GM12873 (cell line): Measurements from ENCODE around the gene ULK4.

Source experiments
- TF ChIP-seq, protein P1 (sequence below): IDR thresholded peaks from 2 replicates; pipeline ENCODE4 v1.5.1; 2012; ENCODE audit warnings: low read depth, mild to moderate bottlenecking, moderate library complexity, low read length, control low read depth; ENCODE audit not compliant: insufficient read depth; ENCODE audit errors: missing control alignments

ULK4 gene

DNA sequence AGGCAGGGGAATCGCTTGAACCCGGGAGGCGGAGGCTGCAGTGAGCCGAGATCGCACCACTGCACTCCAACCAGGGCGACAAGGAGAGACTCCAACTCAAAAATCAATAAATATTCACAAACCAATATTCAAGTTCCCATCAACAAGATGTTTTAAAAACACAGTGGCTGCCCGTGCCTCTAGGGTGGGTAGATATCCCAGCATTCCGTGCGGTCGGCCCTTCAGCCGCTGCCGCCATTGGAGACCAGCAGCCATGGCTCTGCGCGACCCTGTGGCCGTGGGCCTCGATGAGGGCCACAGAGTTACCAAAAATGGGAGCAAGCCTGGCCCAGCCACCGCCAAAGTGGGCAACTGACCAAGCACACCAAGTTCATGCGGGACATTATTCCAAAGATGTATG is 6.7 kb downstream of the ULK4 start:
- TF ChIP-seq, protein P1, sequence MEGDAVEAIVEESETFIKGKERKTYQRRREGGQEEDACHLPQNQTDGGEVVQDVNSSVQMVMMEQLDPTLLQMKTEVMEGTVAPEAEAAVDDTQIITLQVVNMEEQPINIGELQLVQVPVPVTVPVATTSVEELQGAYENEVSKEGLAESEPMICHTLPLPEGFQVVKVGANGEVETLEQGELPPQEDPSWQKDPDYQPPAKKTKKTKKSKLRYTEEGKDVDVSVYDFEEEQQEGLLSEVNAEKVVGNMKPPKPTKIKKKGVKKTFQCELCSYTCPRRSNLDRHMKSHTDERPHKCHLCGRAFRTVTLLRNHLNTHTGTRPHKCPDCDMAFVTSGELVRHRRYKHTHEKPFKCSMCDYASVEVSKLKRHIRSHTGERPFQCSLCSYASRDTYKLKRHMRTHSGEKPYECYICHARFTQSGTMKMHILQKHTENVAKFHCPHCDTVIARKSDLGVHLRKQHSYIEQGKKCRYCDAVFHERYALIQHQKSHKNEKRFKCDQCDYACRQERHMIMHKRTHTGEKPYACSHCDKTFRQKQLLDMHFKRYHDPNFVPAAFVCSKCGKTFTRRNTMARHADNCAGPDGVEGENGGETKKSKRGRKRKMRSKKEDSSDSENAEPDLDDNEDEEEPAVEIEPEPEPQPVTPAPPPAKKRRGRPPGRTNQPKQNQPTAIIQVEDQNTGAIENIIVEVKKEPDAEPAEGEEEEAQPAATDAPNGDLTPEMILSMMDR: no peak

DNA sequence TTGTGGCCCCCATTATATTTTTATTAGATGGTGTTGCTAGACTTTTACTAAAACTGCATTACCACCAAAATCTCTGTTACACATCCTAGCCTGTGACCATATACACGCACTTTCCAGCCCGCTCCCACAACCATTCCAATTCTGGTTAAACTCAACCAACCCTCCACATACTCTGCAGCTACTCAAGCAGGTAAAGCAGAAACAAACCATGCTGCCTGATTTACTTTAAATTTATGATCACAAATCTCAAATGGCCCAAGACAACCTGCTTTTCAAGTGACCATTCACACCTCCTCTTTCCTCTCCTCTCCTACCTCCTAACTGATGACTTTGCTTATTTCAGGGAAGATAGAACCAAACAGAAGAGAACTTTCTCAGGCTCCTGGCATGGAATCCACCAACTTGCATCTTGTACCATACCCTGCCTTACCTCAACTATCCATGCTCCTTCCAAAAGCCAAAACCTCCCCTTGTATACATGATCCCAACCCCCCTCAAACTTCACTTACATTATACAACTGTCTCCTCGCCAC is 18.5 kb downstream of the ULK4 start:
- TF ChIP-seq, protein P1: no peak

DNA sequence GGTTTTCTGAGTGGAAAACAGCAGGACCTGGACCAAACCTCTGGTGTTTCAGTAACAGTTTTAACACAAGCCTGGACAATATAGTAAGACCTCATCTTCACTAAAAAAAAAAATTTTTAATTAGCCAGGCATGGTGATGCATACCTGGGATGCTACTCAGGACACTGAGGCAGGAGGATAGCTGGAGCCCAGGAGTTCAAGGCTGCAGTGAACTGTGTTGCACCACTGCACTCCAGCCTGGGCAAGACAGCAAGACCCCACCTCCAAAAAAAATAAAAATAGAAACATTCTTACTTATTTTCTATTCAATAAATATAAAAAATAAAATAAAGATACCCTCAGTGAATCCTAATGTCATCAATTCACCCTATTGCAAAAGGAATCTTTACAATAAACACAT is 21.5 kb downstream of the ULK4 start:
- TF ChIP-seq, protein P1: no peak

DNA sequence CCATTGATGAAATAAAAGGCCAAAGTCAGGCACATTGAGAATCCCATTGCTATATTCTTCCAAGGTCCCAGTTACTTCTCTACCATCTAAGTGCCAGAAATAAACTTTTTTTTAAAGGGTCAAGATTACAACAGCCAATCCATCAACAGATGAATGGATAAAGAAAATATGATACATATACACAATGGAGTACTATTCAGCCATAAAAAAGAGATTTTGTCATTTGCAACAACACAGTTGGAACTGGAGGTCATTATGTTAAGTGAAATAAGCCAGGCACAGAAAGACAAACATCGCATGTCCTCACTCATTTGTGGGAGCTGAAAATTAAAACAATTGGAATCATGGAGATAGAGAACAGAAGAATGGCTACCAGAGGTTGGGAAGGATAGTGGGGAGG is 25.5 kb downstream of the ULK4 start:
- TF ChIP-seq, protein P1: no peak

DNA sequence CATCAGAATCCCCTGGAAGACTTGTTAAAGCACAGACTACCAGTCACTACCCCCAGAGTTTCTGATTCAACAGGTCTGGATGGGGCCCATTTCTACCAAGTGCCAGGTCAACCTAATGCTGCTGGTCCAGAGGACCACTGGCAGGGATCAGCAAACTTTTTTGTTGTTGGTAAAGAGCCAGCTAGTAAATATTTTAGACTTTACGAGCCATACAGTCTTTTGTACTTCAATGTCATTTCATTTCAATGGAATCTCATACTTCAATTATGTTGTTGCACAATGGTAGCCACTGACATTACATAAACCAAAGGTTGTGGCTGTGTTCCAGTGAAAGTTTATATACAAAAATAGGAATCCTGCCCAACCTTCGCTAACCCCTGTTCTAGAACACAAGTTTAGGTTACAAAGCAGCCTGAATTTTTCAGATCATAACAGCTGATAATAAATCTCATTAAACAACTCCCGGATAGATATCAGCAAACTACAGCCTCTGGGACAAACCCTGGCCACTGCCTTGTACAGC is 28.7 kb downstream of the ULK4 start:
- TF ChIP-seq, protein P1: no peak

DNA sequence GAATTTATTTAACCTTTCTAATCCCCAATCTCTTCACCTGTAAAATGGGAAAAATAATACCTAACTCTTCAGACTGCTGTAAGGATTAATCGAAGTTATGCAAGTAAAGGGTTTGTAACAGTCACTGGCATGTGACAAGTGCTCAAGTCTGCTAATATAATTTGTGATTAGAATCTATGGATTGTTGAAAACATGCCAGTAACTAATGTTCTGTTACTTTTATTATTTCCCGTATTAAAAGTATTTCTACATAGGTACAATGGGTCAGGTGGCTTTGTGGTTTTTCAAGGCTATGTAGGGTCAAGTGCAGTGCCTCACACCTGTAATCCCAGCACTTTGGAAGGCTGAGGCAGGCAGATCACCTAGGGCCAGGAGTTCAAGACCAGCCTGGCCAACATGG is 29.4 kb downstream of the ULK4 start:
- TF ChIP-seq, protein P1: no peak

DNA sequence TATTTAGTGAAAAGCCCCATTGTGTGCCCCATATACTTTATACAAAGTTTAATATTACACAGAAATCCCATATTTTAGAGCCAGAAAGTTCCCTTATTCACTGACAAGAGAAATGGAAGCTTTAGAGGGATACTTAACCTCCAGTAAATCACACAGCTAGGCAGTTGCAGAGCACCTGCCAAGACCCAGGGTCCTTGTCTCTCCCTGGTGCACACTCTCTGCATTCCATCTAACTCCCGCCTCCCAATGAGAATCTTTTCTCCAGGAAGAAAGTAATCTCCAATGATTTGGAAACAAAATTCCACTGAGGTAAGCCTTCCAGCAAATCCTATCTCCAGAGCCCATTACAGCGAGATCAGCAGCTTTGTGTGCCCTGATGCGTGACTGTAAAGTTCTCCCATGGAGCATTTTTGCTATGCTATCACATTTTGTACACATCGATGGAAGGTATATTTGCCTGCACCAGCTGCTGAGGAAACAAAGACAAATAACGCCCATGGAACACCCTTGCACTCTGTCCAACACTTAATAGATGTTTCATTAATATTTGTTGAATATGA is 41.4 kb downstream of the ULK4 start:
- TF ChIP-seq, protein P1: no peak
